Liver (tissue), 9 donors: ENCODE data around the gene MEP1A. TPM values are rescaled to one million over a fixed set of nuclear protein-coding genes. Genes with fewer than 3 reads are reported as not detected.

Source experiments
- DNase-seq: peaks from one replicate; pipeline ENCODE4 v3.0.0-alpha.2; 2017; ENCODE audit warnings: low spot score
- H3K27ac ChIP-seq, 2 donors: one replicate each; pipeline ENCODE4 v1.7.0; 2013; ENCODE audit warnings: inconsistent platforms in 2 of 2, low read length in 2 of 2, control low read depth in 1 of 2, low read depth in 1 of 2, mild to moderate bottlenecking in 1 of 2
- H3K27me3 ChIP-seq, 4 donors: one replicate each; pipeline versions ENCODE4 v1.6.1 to v1.7.0; 2013; ENCODE audit warnings: low read length in 3 of 4, inconsistent platforms in 1 of 4, mild to moderate bottlenecking in 1 of 4, moderate library complexity in 1 of 4; ENCODE audit not compliant: control insufficient read depth in 4 of 4, insufficient read depth in 4 of 4
- H3K36me3 ChIP-seq, 4 donors: one replicate each; pipeline versions ENCODE4 v1.6.1 to v1.7.0; 2013; ENCODE audit warnings: low read length in 3 of 4, mild to moderate bottlenecking in 3 of 4, low read depth in 1 of 4, moderate library complexity in 1 of 4; ENCODE audit not compliant: control insufficient read depth in 4 of 4, insufficient read depth in 3 of 4
- H3K4me1 ChIP-seq, 4 donors: one replicate each; pipeline versions ENCODE4 v1.6.1 to v1.7.0; 2013; ENCODE audit warnings: low read length in 3 of 4, mild to moderate bottlenecking in 3 of 4, moderate library complexity in 1 of 4; ENCODE audit not compliant: control insufficient read depth in 4 of 4, insufficient read depth in 4 of 4
- H3K4me3 ChIP-seq, 3 donors: one replicate each; pipeline versions ENCODE4 v1.6.1 to v1.7.0; 2013; ENCODE audit warnings: low read length in 3 of 3, control low read depth in 1 of 3, low read depth in 1 of 3, mild to moderate bottlenecking in 1 of 3
- H3K9ac ChIP-seq, 2 donors: one replicate each; pipeline ENCODE4 v1.7.0; 2013; ENCODE audit warnings: low read length in 2 of 2, mild to moderate bottlenecking in 2 of 2, moderate library complexity in 2 of 2, control low read depth in 1 of 2, low read depth in 1 of 2
- H3K9me3 ChIP-seq, 4 donors: one replicate each; pipeline versions ENCODE4 v1.6.1 to v1.7.0; 2013; ENCODE audit warnings: low read length in 3 of 4; ENCODE audit not compliant: control insufficient read depth in 4 of 4
- EGR1 ChIP-seq, 2 donors: IDR thresholded peaks; 2 replicates each; pipeline ENCODE4 v1.6.1; 2016 to 2018; ENCODE audit warnings: antibody characterized with exemption in 2 of 2, low read depth in 2 of 2
- FOXA1 ChIP-seq: IDR thresholded peaks from 2 replicates; pipeline ENCODE4 v1.6.1; 2016; ENCODE audit warnings: antibody characterized with exemption
- FOXA2 ChIP-seq: IDR thresholded peaks from 2 replicates; pipeline ENCODE4 v1.6.1; 2016; ENCODE audit warnings: antibody characterized with exemption
- GABPA ChIP-seq, 2 donors: IDR thresholded peaks in 1 of 2; conservative IDR thresholded peaks in 1 of 2; 2 replicates each; pipeline ENCODE4 v1.6.1; 2016; ENCODE audit warnings: antibody characterized with exemption in 2 of 2, mild to moderate bottlenecking in 1 of 2, moderate library complexity in 1 of 2
- HNF4A ChIP-seq, 2 donors: conservative IDR thresholded peaks; 2 replicates each; pipeline ENCODE4 v1.6.1; 2016; ENCODE audit warnings: antibody characterized with exemption in 2 of 2, mild to moderate bottlenecking in 2 of 2
- HNF4G ChIP-seq: IDR thresholded peaks from 2 replicates; pipeline ENCODE4 v1.6.1; 2016; ENCODE audit warnings: antibody characterized with exemption
- JUND ChIP-seq, 2 donors: IDR thresholded peaks; 2 replicates each; pipeline ENCODE4 v1.6.1; 2016; ENCODE audit warnings: antibody characterized with exemption in 2 of 2
- MAX ChIP-seq: IDR thresholded peaks from 2 replicates; pipeline ENCODE4 v1.6.1; 2016; ENCODE audit warnings: antibody characterized with exemption
- NR2F2 ChIP-seq: IDR thresholded peaks from 2 replicates; pipeline ENCODE4 v1.6.1; 2016; ENCODE audit warnings: antibody characterized with exemption
- RAD21 ChIP-seq, 2 donors: IDR thresholded peaks; 2 replicates each; pipeline ENCODE4 v1.6.1; 2016; ENCODE audit warnings: antibody characterized with exemption in 2 of 2, mild to moderate bottlenecking in 2 of 2
- RXRA ChIP-seq, 2 donors: IDR thresholded peaks; 2 replicates each; pipeline ENCODE4 v1.6.1; 2017 to 2018; ENCODE audit warnings: antibody characterized with exemption in 2 of 2, mild to moderate bottlenecking in 1 of 2
- SP1 ChIP-seq: IDR thresholded peaks from 2 replicates; pipeline ENCODE4 v1.6.1; 2018; ENCODE audit warnings: antibody characterized with exemption, mild to moderate bottlenecking
- TAF1 ChIP-seq: conservative IDR thresholded peaks from 2 replicates; pipeline ENCODE4 v1.6.1; 2016; ENCODE audit warnings: antibody characterized with exemption, mild to moderate bottlenecking
- YY1 ChIP-seq: IDR thresholded peaks from 2 replicates; pipeline ENCODE4 v1.6.1; 2016; ENCODE audit warnings: antibody characterized with exemption, mild to moderate bottlenecking
- WGBS: extraction: QIAGEN DNeasy Blood & Tissue Kit; methylation state at CpG from one replicate; pipeline ENCODE4 v1.1.7; 2013; 5-methylcytosine and 5-hydroxymethylcytosine counted together
- polyA plus RNA-seq, 2 donors: library from polyadenylated mRNA; stranded (reverse) in 1 of 2; unstranded in 1 of 2; fragments of 200-250 nt in 1 of 2; fragments of >200 nt in 1 of 2; fragmentation: Nextera tagmentation in 1 of 2; extraction: Ambion mirVana in 1 of 2; gene quantifications; one replicate each; pipeline versions ENCODE4 v1.2.1 to v1.2.3, GENCODE V29; 2013 to 2015
- total RNA-seq, 2 donors: library from RNA; depleted of rRNA; stranded (reverse); fragments of >200 nt; gene quantifications; one replicate each; pipeline ENCODE4 v1.2.3, GENCODE V29; 2014
- TF ChIP-seq, protein P1 (sequence below): IDR thresholded peaks from 2 replicates; pipeline ENCODE4 v1.6.1; 2016; ENCODE audit warnings: antibody characterized with exemption, mild to moderate bottlenecking
- TF ChIP-seq, protein P2 (sequence below): IDR thresholded peaks from 2 replicates; pipeline ENCODE4 v1.6.1; 2016; ENCODE audit warnings: antibody characterized with exemption
- TF ChIP-seq, protein P3 (sequence below): IDR thresholded peaks from 2 replicates; pipeline ENCODE4 v1.6.1; 2016; ENCODE audit warnings: antibody characterized with exemption
- TF ChIP-seq, protein P4 (sequence below): fragments of 150-350 bp; IDR thresholded peaks from 2 replicates; pipeline ENCODE4 v1.5.1; 2017; ENCODE audit warnings: improper control_type of control experiment, low read depth, low read length; ENCODE audit not compliant: missing input control
- donor health status: healthy.
- donor health status: healthy.
- donor health status: healthy.
- donor health status: healthy.
- donor health status: healthy.

MEP1A gene
- total and polyA plus RNA-seq, 4 donors = 0.01 to 1.8 (median 0.08) TPM; not detected in 1

DNA sequence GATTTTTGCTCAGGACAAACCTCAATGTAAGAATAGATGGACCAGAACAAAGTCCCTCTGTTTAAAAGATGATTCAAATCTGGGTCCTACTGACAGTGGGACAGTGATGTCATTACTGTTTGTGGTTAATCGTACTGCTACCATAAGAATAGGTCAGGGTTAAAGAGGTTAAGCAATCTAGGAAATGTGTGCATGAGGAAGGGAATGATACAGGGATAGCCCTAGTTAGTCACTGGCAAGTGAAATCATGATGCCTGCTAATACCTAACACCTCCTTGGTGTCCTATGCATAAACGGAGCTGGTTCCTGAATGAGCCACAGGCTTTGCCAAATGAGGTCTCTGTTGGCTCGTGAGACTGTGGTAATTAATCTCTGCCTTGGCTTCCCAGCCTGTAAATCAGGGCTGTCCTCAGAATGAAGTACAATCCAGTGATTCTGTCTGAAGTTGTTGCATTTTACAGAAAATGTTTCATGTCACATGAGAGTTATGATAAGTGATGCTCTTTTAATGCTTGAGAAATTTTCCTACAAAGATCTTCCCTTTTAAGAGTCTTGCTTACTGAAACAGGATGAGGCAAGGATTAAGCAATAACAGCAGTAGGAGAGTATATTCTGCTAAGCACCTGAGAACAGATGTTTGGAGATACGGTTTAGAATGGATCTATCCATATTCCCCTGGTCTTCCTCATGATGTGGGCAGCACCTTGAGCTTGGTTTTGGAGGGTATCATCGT is 3.8 kb downstream of the MEP1A start (continued):
- TF ChIP-seq SP1 (no peak), TAF1 (no peak)
- TF ChIP-seq, protein P1, sequence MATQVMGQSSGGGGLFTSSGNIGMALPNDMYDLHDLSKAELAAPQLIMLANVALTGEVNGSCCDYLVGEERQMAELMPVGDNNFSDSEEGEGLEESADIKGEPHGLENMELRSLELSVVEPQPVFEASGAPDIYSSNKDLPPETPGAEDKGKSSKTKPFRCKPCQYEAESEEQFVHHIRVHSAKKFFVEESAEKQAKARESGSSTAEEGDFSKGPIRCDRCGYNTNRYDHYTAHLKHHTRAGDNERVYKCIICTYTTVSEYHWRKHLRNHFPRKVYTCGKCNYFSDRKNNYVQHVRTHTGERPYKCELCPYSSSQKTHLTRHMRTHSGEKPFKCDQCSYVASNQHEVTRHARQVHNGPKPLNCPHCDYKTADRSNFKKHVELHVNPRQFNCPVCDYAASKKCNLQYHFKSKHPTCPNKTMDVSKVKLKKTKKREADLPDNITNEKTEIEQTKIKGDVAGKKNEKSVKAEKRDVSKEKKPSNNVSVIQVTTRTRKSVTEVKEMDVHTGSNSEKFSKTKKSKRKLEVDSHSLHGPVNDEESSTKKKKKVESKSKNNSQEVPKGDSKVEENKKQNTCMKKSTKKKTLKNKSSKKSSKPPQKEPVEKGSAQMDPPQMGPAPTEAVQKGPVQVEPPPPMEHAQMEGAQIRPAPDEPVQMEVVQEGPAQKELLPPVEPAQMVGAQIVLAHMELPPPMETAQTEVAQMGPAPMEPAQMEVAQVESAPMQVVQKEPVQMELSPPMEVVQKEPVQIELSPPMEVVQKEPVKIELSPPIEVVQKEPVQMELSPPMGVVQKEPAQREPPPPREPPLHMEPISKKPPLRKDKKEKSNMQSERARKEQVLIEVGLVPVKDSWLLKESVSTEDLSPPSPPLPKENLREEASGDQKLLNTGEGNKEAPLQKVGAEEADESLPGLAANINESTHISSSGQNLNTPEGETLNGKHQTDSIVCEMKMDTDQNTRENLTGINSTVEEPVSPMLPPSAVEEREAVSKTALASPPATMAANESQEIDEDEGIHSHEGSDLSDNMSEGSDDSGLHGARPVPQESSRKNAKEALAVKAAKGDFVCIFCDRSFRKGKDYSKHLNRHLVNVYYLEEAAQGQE = no peak

GRCh38 chr6:46799657-46800056 is 6.5 kb downstream of the MEP1A start:
- TF ChIP-seq MAX = no peak
- no peak for TF ChIP-seq RXRA (IDR thresholded peaks at IDR 0.05)
- TF ChIP-seq, protein P1 = no peak
- no peak for TF ChIP-seq EGR1 (IDR thresholded peaks at IDR 0.05; ENCODE audit: low read depth in 2 of 2)
- no peak for TF ChIP-seq RAD21 (IDR thresholded peaks at IDR 0.05)
- TF ChIP-seq, protein P2, sequence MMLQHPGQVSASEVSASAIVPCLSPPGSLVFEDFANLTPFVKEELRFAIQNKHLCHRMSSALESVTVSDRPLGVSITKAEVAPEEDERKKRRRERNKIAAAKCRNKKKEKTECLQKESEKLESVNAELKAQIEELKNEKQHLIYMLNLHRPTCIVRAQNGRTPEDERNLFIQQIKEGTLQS = no peak
- no peak for TF ChIP-seq FOXA1
- TF ChIP-seq, protein P3, sequence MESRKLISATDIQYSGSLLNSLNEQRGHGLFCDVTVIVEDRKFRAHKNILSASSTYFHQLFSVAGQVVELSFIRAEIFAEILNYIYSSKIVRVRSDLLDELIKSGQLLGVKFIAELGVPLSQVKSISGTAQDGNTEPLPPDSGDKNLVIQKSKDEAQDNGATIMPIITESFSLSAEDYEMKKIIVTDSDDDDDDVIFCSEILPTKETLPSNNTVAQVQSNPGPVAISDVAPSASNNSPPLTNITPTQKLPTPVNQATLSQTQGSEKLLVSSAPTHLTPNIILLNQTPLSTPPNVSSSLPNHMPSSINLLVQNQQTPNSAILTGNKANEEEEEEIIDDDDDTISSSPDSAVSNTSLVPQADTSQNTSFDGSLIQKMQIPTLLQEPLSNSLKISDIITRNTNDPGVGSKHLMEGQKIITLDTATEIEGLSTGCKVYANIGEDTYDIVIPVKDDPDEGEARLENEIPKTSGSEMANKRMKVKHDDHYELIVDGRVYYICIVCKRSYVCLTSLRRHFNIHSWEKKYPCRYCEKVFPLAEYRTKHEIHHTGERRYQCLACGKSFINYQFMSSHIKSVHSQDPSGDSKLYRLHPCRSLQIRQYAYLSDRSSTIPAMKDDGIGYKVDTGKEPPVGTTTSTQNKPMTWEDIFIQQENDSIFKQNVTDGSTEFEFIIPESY = no peak
- no peak for TF ChIP-seq HNF4A (conservative IDR thresholded peaks at IDR 0.05)
- no peak for TF ChIP-seq JUND (IDR thresholded peaks at IDR 0.05)
- no peak for TF ChIP-seq YY1
- TF ChIP-seq, protein P4, sequence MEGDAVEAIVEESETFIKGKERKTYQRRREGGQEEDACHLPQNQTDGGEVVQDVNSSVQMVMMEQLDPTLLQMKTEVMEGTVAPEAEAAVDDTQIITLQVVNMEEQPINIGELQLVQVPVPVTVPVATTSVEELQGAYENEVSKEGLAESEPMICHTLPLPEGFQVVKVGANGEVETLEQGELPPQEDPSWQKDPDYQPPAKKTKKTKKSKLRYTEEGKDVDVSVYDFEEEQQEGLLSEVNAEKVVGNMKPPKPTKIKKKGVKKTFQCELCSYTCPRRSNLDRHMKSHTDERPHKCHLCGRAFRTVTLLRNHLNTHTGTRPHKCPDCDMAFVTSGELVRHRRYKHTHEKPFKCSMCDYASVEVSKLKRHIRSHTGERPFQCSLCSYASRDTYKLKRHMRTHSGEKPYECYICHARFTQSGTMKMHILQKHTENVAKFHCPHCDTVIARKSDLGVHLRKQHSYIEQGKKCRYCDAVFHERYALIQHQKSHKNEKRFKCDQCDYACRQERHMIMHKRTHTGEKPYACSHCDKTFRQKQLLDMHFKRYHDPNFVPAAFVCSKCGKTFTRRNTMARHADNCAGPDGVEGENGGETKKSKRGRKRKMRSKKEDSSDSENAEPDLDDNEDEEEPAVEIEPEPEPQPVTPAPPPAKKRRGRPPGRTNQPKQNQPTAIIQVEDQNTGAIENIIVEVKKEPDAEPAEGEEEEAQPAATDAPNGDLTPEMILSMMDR = no peak
- no peak for TF ChIP-seq TAF1
- no peak for TF ChIP-seq GABPA (IDR thresholded peaks at IDR 0.05 in 1 of 2, conservative IDR thresholded peaks at IDR 0.05 in 1 of 2)
- TF ChIP-seq SP1 = no peak
- no peak for TF ChIP-seq HNF4G
- no peak for TF ChIP-seq FOXA2
- no peak for TF ChIP-seq NR2F2
- no peak for DNase-seq
- Histone ChIP-seq H3K9me3 (no peaks in the 10 kb centered on the region), H3K9ac (no peak overlapping the region), H3K4me1 (no peaks in the 10 kb centered on the region), H3K27ac (no peak overlapping the region), H3K36me3 (no peaks in the 10 kb centered on the region), H3K4me3 (no peak overlapping the region), H3K27me3 (no peaks in the 10 kb centered on the region)
- 76% methylated on average over 1 of the region's 1 CpG for WGBS
